IMR-90 (cell line): Measurements from ENCODE around the gene KCTD3. TPM values are rescaled to one million over a fixed set of nuclear protein-coding genes. Genes with fewer than 3 reads are reported as not detected.

Experiments used
- ATAC-seq: fragments of 200-7000 bp; cut with Tn5 transposase; 2 replicates; pipeline ENCODE4 v1.9.1; 2020; ENCODE audit warnings: low read depth, mild to moderate bottlenecking, moderate library complexity
- BruUV-seq: library from RNA; stranded (reverse); fragments of 400-500 nt; replicated peaks from 2 replicates; lab custom pipeline; 2021; lab: Mats Ljungman, UMichigan
- CTCF ChIA-PET: fragments of 300-600 bp; formaldehyde crosslinking; extraction: SDS; loops from one replicate; lab custom pipeline; 2021; ENCODE audit warnings: antibody characterized with exemption; lab: Yijun Ruan, JAX
- POLR2A ChIA-PET: fragments of 300-600 bp; sonication (Branson Sonifier 250); formaldehyde crosslinking; loops from one replicate; lab custom pipeline; 2022; ENCODE audit warnings: antibody characterized with exemption; ENCODE audit not compliant: unreplicated experiment; lab: Charles Lee
- DNase-seq: peaks from one replicate; pipeline ENCODE4 v3.0.0; 2013
- H2AFZ ChIP-seq: replicated peaks from 2 replicates; pipeline ENCODE3; 2013; ENCODE audit warnings: low read length, mild to moderate bottlenecking; ENCODE audit not compliant: poor library complexity
- H2AK5ac ChIP-seq: 2 replicates; pipeline ENCODE4 v1.6.1; 2013; ENCODE audit warnings: low read depth, low read length, inconsistent platforms
- H2AK9ac ChIP-seq: replicated peaks from 2 replicates; pipeline ENCODE3; 2013; ENCODE audit warnings: mild to moderate bottlenecking, low read depth, low read length, moderate library complexity; ENCODE audit not compliant: poor library complexity
- H2BK120ac ChIP-seq: 2 replicates; pipeline ENCODE4 v1.6.1; 2013; ENCODE audit warnings: low read depth, low read length, inconsistent platforms
- H2BK15ac ChIP-seq: 3 replicates; pipeline ENCODE4 v1.6.1; 2013; ENCODE audit warnings: low read depth, low read length, inconsistent platforms
- H2BK20ac ChIP-seq: 2 replicates; pipeline ENCODE4 v1.6.1; 2013; ENCODE audit warnings: low read depth, mild to moderate bottlenecking, inconsistent platforms, low read length, moderate library complexity
- H2BK5ac ChIP-seq: 2 replicates; pipeline ENCODE4 v1.6.1; 2013; ENCODE audit warnings: mild to moderate bottlenecking, low read depth, low read length, inconsistent platforms; ENCODE audit not compliant: poor library complexity, severe bottlenecking
- H3K14ac ChIP-seq: replicated peaks from 2 replicates; pipeline ENCODE4 v1.6.1; 2013; ENCODE audit warnings: low read depth, low read length, inconsistent platforms
- H3K18ac ChIP-seq: 2 replicates; pipeline ENCODE4 v1.6.1; 2013; ENCODE audit warnings: low read depth, low read length, control low read depth
- H3K23ac ChIP-seq: 2 replicates; pipeline ENCODE4 v1.6.1; 2013; ENCODE audit warnings: low read depth, low read length, inconsistent platforms
- H3K27ac ChIP-seq: 2 replicates; pipeline ENCODE4 v1.5.1; 2013; ENCODE audit warnings: mild to moderate bottlenecking, control low read depth, low read length; ENCODE audit not compliant: insufficient read depth
- H3K27me3 ChIP-seq: 2 replicates; pipeline ENCODE4 v1.6.1; 2013; ENCODE audit warnings: low read length; ENCODE audit not compliant: control insufficient read depth, insufficient read depth
- H3K36me3 ChIP-seq: 2 replicates; pipeline ENCODE4 v1.6.1; 2013; ENCODE audit warnings: low read length, mixed read lengths; ENCODE audit not compliant: control insufficient read depth, insufficient read depth
- H3K4ac ChIP-seq: 2 replicates; pipeline ENCODE4 v1.6.1; 2013; ENCODE audit warnings: low read depth, low read length, inconsistent platforms
- H3K4me1 ChIP-seq: 2 replicates; pipeline ENCODE4 v1.6.1; 2013; ENCODE audit warnings: low read length, mixed read lengths; ENCODE audit not compliant: control insufficient read depth, insufficient read depth
- H3K4me2 ChIP-seq: 2 replicates; pipeline ENCODE4 v1.6.1; 2013; ENCODE audit warnings: low read depth, mild to moderate bottlenecking, control low read depth, low read length, moderate library complexity
- H3K4me3 ChIP-seq: 2 replicates; pipeline ENCODE4 v1.5.1; 2013; ENCODE audit warnings: low read depth, mild to moderate bottlenecking, control low read depth, low read length, moderate library complexity; ENCODE audit not compliant: insufficient read depth
- H3K56ac ChIP-seq: 2 replicates; pipeline ENCODE4 v1.6.1; 2013; ENCODE audit warnings: low read length, inconsistent platforms; ENCODE audit not compliant: insufficient read depth; ENCODE audit errors: extremely low read depth
- H3K79me1 ChIP-seq, 2 experiments: 2 replicates each; pipeline ENCODE4 v1.6.1; 2013; ENCODE audit warnings: low read length in 2 of 2, inconsistent platforms in 1 of 2, low read depth in 1 of 2
- H3K9ac ChIP-seq: 2 replicates; pipeline ENCODE4 v1.6.1; 2013; ENCODE audit warnings: low read depth, low read length, control low read depth
- H3K9me1 ChIP-seq: 2 replicates; pipeline ENCODE4 v1.6.1; 2013; ENCODE audit warnings: low read length, inconsistent platforms; ENCODE audit not compliant: insufficient read depth
- H3K9me3 ChIP-seq: 2 replicates; pipeline ENCODE4 v1.6.1; 2013; ENCODE audit warnings: low read length; ENCODE audit not compliant: control insufficient read depth, insufficient read depth
- H4K20me1 ChIP-seq: 2 replicates; pipeline ENCODE4 v1.6.1; 2013; ENCODE audit warnings: low read length, inconsistent platforms; ENCODE audit not compliant: insufficient read depth
- H4K5ac ChIP-seq: 2 replicates; pipeline ENCODE4 v1.6.1; 2013; ENCODE audit warnings: mild to moderate bottlenecking, low read depth, low read length, control low read depth
- H4K8ac ChIP-seq, 2 experiments: 2 replicates each; pipeline ENCODE4 v1.6.1; 2013; ENCODE audit warnings: low read depth in 2 of 2, low read length in 2 of 2, control low read depth in 1 of 2, inconsistent platforms in 1 of 2
- H4K91ac ChIP-seq: 2 replicates; pipeline ENCODE4 v1.6.1; 2013; ENCODE audit warnings: low read depth, low read length, inconsistent platforms; ENCODE audit not compliant: insufficient read depth
- BHLHE40 ChIP-seq: fragments of 150-350 bp; IDR thresholded peaks from 2 replicates; pipeline ENCODE4 v1.6.1; 2016; ENCODE audit warnings: mild to moderate bottlenecking, low read depth, low read length
- CEBPB ChIP-seq: IDR thresholded peaks from 2 replicates; pipeline ENCODE4 v1.6.1; 2012; ENCODE audit warnings: low read depth, low read length, improper control_type of control experiment
- CHD1 ChIP-seq: IDR thresholded peaks from 2 replicates; pipeline ENCODE4 v1.6.1; 2012; ENCODE audit warnings: low read depth, low read length, improper control_type of control experiment
- FOS ChIP-seq: fragments of 150-350 bp; IDR thresholded peaks from 2 replicates; pipeline ENCODE4 v1.6.1; 2016; ENCODE audit warnings: low read depth, low read length
- MAFK ChIP-seq: IDR thresholded peaks from 2 replicates; pipeline ENCODE4 v1.6.1; 2012; ENCODE audit warnings: low read depth, low read length, improper control_type of control experiment
- MAZ ChIP-seq: IDR thresholded peaks from 2 replicates; pipeline ENCODE4 v1.6.1; 2012; ENCODE audit warnings: low read depth, mild to moderate bottlenecking, low read length, improper control_type of control experiment, moderate library complexity, borderline replicate concordance
- MXI1 ChIP-seq: IDR thresholded peaks from 2 replicates; pipeline ENCODE4 v1.6.1; 2012; ENCODE audit warnings: low read depth, mild to moderate bottlenecking, low read length, moderate library complexity, borderline replicate concordance
- NFE2L2 ChIP-seq: fragments of 150-350 bp; IDR thresholded peaks from 2 replicates; pipeline ENCODE4 v1.6.1; 2016; ENCODE audit warnings: low read depth, mild to moderate bottlenecking, low read length
- POLR2A ChIP-seq: IDR thresholded peaks from 2 replicates; pipeline ENCODE4 v1.6.1; 2012; ENCODE audit warnings: mild to moderate bottlenecking, low read depth, low read length
- RAD21 ChIP-seq: IDR thresholded peaks from 2 replicates; pipeline ENCODE4 v1.6.1; 2012; ENCODE audit warnings: low read length, improper control_type of control experiment
- RCOR1 ChIP-seq: IDR thresholded peaks from 2 replicates; pipeline ENCODE4 v1.6.1; 2012; ENCODE audit warnings: mild to moderate bottlenecking, low read length, improper control_type of control experiment; ENCODE audit not compliant: insufficient replicate concordance
- RFX5 ChIP-seq: IDR thresholded peaks from 2 replicates; pipeline ENCODE4 v1.8.0; 2012; ENCODE audit warnings: low read depth, mild to moderate bottlenecking, low read length, moderate library complexity
- SMC3 ChIP-seq: fragments of 150-350 bp; IDR thresholded peaks from 2 replicates; pipeline ENCODE4 v1.6.1; 2016; ENCODE audit warnings: low read depth, mild to moderate bottlenecking, antibody characterized with exemption, low read length, moderate library complexity
- USF2 ChIP-seq: fragments of 150-350 bp; IDR thresholded peaks from 2 replicates; pipeline ENCODE4 v1.6.1; 2017; ENCODE audit warnings: mild to moderate bottlenecking, antibody characterized with exemption, low read length, low read depth
- WGBS, 2 experiments: methylation state at CpG; one replicate each; pipeline versions ENCODE4 v1.1.5 to v1.1.7; 2013; ENCODE audit warnings: missing lambda C conversion rate in 2 of 2; ENCODE audit not compliant: insufficient read length in 1 of 2; ENCODE audit errors: extremely low coverage in 2 of 2; 5-methylcytosine and 5-hydroxymethylcytosine counted together
- dilution Hi-C: fragments of 300-500 bp; cut with HindIII; formaldehyde crosslinking; loops from one replicate; pipeline ENCODE4 v1.14.3; 2018; ENCODE audit warnings: low sequenced_read_pairs; ENCODE audit not compliant: unreplicated experiment
- in situ Hi-C: fragments of 300-500 bp; cut with MboI; formaldehyde crosslinking; loops from 3 replicates; pipeline ENCODE4 v1.14.3; 2019; ENCODE audit warnings: low sequenced_read_pairs, inconsistent platforms, mixed read lengths
- intact Hi-C: fragments of 100-400 bp; cut with micrococcal nuclease; formaldehyde crosslinking; loops from 2 replicates; pipeline ENCODE4 v1.10.0; 2022
- polyA plus RNA-seq, 3 experiments: library from polyadenylated mRNA; depleted of rRNA; stranded (reverse); fragments of >200 nt; gene quantifications; 2 replicates each; pipeline ENCODE4 v1.2.3, GENCODE V29; 2012; ENCODE audit warnings: low replicate concordance in 1 of 3
- total RNA-seq: library from RNA; depleted of rRNA; stranded (reverse); fragments of >200 nt; gene quantifications from 2 replicates; pipeline ENCODE4 v1.2.3, GENCODE V29; 2012
- TF ChIP-seq, protein P1 (sequence below): conservative IDR thresholded peaks from 2 replicates; pipeline ENCODE4 v1.5.1; 2012; ENCODE audit warnings: mild to moderate bottlenecking, low read depth, low read length, improper control_type of control experiment
- TF ChIP-seq, protein P2 (sequence below): fragments of 150-350 bp; IDR thresholded peaks from 2 replicates; pipeline ENCODE4 v1.6.1; 2016; ENCODE audit warnings: low read depth, mild to moderate bottlenecking, low read length, moderate library complexity, borderline replicate concordance

Gene KCTD3
- total and polyA plus RNA-seq, 2 of the 4 experiments (the other 2 are of a cell fraction): 43.6 to 49.5 TPM

GRCh38 chr1:215557504-215557903 lies 9.6 kb upstream of the KCTD3 start:
- Histone ChIP-seq H2BK15ac (no peak overlapping the region), H3K79me1 (no peaks in the 10 kb centered on the region), H3K27me3 (no peaks in the 10 kb centered on the region), H3K9ac (no peak overlapping the region), H2AK9ac (no peak overlapping the region), H3K18ac (no peak overlapping the region), H3K9me1 (no peaks in the 10 kb centered on the region), H3K4me2 (no peak overlapping the region), H4K91ac (no peak overlapping the region), H3K4ac (no peak overlapping the region), H4K8ac (no peak overlapping the region), H3K4me1 (no peaks in the 10 kb centered on the region), H3K4me3 (no peak overlapping the region), H2AK5ac (no peak overlapping the region), H3K56ac (no peak overlapping the region), H2BK20ac (no peak overlapping the region), H3K23ac (no peak overlapping the region), H2AFZ (no peak overlapping the region), H3K9me3 (no peaks in the 10 kb centered on the region; the same call in 1 of the 2 replicates), H4K5ac (no peak overlapping the region), H4K20me1 (no peaks in the 10 kb centered on the region), H3K36me3 (no peaks in the 10 kb centered on the region), H3K27ac (no peak overlapping the region), H2BK5ac (no peak overlapping the region), H2BK120ac (no peak overlapping the region), H3K14ac (no peak overlapping the region)
- no CpG with 5 or more reads among the region's 1 CpG for WGBS, 2 experiments
- in situ Hi-C loops: no loop called here
- no TSS peak for BruUV-seq
- no peak for DNase-seq
- TF ChIP-seq USF2: no peak
- TF ChIP-seq, protein P1, sequence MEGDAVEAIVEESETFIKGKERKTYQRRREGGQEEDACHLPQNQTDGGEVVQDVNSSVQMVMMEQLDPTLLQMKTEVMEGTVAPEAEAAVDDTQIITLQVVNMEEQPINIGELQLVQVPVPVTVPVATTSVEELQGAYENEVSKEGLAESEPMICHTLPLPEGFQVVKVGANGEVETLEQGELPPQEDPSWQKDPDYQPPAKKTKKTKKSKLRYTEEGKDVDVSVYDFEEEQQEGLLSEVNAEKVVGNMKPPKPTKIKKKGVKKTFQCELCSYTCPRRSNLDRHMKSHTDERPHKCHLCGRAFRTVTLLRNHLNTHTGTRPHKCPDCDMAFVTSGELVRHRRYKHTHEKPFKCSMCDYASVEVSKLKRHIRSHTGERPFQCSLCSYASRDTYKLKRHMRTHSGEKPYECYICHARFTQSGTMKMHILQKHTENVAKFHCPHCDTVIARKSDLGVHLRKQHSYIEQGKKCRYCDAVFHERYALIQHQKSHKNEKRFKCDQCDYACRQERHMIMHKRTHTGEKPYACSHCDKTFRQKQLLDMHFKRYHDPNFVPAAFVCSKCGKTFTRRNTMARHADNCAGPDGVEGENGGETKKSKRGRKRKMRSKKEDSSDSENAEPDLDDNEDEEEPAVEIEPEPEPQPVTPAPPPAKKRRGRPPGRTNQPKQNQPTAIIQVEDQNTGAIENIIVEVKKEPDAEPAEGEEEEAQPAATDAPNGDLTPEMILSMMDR: no peak
- no peak for TF ChIP-seq CEBPB
- no peak for TF ChIP-seq RFX5
- TF ChIP-seq MXI1: no peak
- no peak for TF ChIP-seq BHLHE40
- no peak for TF ChIP-seq SMC3
- TF ChIP-seq RAD21: no peak
- no peak for TF ChIP-seq MAFK
- TF ChIP-seq, protein P2, sequence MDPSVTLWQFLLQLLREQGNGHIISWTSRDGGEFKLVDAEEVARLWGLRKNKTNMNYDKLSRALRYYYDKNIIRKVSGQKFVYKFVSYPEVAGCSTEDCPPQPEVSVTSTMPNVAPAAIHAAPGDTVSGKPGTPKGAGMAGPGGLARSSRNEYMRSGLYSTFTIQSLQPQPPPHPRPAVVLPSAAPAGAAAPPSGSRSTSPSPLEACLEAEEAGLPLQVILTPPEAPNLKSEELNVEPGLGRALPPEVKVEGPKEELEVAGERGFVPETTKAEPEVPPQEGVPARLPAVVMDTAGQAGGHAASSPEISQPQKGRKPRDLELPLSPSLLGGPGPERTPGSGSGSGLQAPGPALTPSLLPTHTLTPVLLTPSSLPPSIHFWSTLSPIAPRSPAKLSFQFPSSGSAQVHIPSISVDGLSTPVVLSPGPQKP: no peak
- TF ChIP-seq POLR2A: no peak
- TF ChIP-seq NFE2L2: no peak
- TF ChIP-seq RCOR1: no peak
- no peak for TF ChIP-seq FOS
- no peak for TF ChIP-seq CHD1
- TF ChIP-seq MAZ: no peak
- dilution Hi-C loops: no loop called here
- CTCF ChIA-PET: no interaction called here
- intact Hi-C loops: no loop called here
- ATAC-seq: no peak
- POLR2A ChIA-PET: no interaction called here
